Measurements from ENCODE around the gene TAPT1. TPM values are rescaled to one million over a fixed set of nuclear protein-coding genes. Genes with fewer than 3 reads are reported as not detected.

The TAPT1 gene
- total RNA-seq, 1 donor from 2014 or later, result 7.0 TPM

- H3K4me3 ChIP-seq (ENCODE audit: low read depth, low read length), result no peak overlapping the region
- no peak for TF ChIP-seq CTCF (conservative IDR thresholded peaks at IDR 0.05; ENCODE audit: low read depth, low read length)
- no peak for DNase-seq (ENCODE audit: low read depth)
Measured at GRCh38 chr4:16122308-16122711, 104.0 kb downstream of the TAPT1 start.

- no peak overlapping the region for H3K4me3 ChIP-seq (ENCODE audit: low read depth, low read length)
- no peak for DNase-seq (ENCODE audit: low read depth)
- no peak for TF ChIP-seq CTCF (conservative IDR thresholded peaks at IDR 0.05; ENCODE audit: low read depth, low read length)
Measured at GRCh38 chr4:16120720-16121119, 105.6 kb downstream of the TAPT1 start.

GRCh38 chr4:16119981-16120380 lies 106.3 kb downstream of the TAPT1 start:
- no peak overlapping the region for H3K4me3 ChIP-seq (ENCODE audit: low read depth, low read length)
- TF ChIP-seq CTCF (conservative IDR thresholded peaks at IDR 0.05; ENCODE audit: low read depth, low read length), result no peak
- DNase-seq (ENCODE audit: low read depth), result no peak

- no peak for DNase-seq (ENCODE audit: low read depth)
- no peak for TF ChIP-seq CTCF (conservative IDR thresholded peaks at IDR 0.05; ENCODE audit: low read depth, low read length)
- no peak overlapping the region for H3K4me3 ChIP-seq (ENCODE audit: low read depth, low read length)
Measured at GRCh38 chr4:16118090-16118489, 108.2 kb downstream of the TAPT1 start.

GRCh38 chr4:16117164-16117563 lies 109.1 kb downstream of the TAPT1 start:
- no peak overlapping the region for H3K4me3 ChIP-seq (ENCODE audit: low read depth, low read length)
- DNase-seq (ENCODE audit: low read depth), result no peak
- no peak for TF ChIP-seq CTCF (conservative IDR thresholded peaks at IDR 0.05; ENCODE audit: low read depth, low read length)

GRCh38 chr4:16116493-16116990 lies 109.7 kb downstream of the TAPT1 start:
- no peak overlapping the region for H3K4me3 ChIP-seq (ENCODE audit: low read depth, low read length)
- no peak for TF ChIP-seq CTCF (conservative IDR thresholded peaks at IDR 0.05; ENCODE audit: low read depth, low read length)
- no peak for DNase-seq (ENCODE audit: low read depth)

- no peak overlapping the region for H3K4me3 ChIP-seq (ENCODE audit: low read depth, low read length)
- no peak for TF ChIP-seq CTCF (conservative IDR thresholded peaks at IDR 0.05; ENCODE audit: low read depth, low read length)
- DNase-seq (ENCODE audit: low read depth), result no peak
Measured at GRCh38 chr4:16116019-16116418, 110.3 kb downstream of the TAPT1 start.

Measured in epithelial cell of proximal tubule (primary cell).